HuH-7 (cell line): ENCODE measurements around the gene SALL2.
"Not testable (repeated sequence)": the region's sequence is repeated elsewhere in the genome, so short reads cannot be mapped to it uniquely, and the experiment has no call there.

ENCODE experiments used
- DNase-seq: peaks from one replicate; pipeline ENCODE4 v3.0.0; 2011; ENCODE audit warnings: low spot score

SALL2 gene

DNA sequence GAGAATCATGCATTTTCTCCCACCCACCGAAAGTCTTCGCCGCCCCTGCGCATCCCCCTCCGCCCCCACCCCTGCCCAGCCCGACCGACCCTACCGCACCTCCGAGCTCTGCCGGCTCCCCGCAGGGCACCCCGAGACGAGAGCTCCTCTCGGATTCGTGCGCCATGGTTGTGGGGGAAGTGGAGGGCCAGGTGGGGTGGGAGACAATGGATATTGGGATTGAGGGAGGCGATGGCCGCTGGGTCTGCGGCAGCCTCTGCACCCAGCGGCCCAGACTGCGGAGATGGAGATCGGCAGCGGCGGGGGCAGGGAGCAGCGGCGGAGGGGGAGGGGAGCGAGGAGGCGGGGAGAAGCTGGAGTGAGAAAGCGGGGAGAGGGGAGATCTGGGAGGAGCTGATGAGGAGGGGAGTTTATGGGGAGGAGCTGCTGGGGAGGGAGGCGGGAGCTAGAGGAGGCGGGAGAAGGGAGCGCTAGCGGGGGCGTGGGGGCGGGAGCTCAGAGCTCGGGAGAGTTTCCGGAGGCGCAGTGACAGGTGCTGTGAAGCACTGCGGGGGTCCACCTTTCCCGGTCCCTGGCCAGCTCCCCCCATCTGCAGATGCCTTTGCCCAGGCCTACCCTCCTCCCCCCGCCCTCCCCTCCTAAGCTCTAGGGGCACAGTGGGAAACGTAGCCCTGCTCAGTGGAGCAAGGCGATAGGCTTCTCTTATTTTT is at the start of gene SALL2:
Gene SALL2, minus strand, starts transcription at position 385 of the 710 bp plus-strand sequence. Its CDS starts 219 bp downstream, at position 166.
- peak; percentile 79 for DNase-seq

DNA sequence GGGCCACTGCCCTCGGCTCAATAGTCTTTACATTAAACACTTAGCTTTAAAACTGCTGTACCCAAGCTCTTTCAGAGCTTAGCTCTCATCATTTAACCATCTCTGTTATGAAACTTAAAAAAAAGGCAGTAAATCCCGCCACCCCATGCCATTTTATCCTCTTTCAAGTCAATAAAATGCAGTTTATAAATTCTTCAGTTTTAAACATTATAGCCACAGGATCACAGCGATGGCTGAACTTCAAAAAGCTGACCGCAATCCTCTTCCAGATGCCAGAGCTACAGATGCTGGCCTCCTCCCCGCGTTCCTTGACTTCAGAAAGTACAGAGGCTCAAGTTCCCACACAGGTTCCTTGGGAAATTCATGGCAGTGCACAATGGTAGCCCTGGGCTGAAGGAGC is 49.5 kb upstream of the SALL2 start:
- no peak for DNase-seq

DNA sequence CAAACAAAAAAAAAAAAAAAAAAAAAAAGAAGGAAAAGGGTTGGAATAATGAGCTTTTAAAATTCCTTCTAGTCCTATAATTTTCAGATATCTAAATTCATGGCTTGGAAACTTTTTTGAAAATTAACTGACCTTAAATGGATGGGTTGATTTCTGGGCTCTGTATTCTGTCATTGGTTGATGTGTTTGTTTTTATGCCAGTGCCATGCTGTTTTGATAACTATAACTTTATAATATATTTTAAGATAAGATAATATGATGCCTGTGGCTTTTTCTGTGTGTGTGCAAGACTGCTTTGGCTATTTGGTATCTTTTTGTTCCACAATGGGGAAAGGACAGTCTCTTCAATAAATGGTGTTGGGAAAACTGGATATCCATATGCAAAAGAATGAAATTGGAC is 46.5 kb upstream of the SALL2 start:
- DNase-seq: no peak

DNA sequence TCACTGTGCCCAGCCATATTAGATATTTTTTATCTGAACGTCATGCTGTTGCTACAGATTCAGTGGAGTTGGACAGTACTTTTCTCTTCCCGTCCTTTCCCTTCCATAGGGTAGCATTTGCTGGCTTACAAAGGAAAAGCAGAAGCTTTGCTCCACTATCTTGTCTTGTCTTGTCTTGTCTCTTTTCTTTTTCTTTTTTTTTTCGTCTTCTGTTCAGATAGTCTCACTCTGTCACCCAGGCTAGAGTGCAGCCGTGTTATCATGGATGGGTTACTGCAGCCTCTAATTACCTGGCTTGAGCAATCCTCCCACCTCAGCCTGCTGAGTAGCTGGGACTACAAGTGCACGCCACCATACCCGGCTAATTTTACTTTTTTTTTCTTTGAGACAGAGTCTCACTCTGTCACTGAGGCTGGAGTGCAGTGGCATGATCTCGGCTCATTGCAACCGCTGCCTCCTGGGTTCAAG is 32.6 kb upstream of the SALL2 start:
- DNase-seq: no peak

DNA sequence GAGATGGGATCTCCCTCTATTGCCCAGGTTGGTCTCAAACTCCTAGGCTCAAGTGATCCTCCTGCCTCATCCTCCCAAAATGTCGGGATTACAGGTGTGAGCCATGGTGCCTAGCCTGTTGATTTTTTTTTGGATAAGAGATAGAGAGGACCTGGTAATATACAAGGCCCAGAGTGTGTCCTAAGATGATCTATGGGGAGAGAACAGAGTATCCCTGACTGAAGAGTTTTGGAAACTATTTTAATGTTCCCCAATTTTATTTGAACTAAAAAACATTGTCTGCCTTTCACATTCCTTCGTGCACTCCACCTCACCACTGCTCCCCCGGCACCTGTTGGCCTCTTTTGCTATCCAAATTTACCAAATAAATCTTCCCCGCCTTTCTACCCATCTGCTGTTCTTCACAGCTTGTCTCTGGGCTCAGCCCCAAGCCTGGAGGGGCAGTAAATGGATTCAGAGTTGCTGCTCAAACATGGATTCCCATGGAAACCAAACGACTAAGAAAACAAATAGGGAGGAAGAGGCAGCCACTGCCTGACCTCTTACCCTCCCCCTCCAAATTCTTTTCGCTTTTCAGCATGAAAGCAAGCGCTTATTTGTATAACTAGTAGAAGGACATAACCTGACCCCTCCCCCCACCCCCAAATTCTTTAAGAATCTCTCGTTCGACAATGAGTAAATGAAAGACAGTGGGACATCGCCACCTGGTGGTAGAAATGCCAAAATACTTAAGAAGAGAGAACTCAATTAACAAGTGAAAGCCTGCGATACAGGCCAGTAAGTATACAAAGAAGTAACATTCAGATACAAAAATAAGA is 31.1 kb upstream of the SALL2 start:
- DNase-seq: peak; percentile 58

DNA sequence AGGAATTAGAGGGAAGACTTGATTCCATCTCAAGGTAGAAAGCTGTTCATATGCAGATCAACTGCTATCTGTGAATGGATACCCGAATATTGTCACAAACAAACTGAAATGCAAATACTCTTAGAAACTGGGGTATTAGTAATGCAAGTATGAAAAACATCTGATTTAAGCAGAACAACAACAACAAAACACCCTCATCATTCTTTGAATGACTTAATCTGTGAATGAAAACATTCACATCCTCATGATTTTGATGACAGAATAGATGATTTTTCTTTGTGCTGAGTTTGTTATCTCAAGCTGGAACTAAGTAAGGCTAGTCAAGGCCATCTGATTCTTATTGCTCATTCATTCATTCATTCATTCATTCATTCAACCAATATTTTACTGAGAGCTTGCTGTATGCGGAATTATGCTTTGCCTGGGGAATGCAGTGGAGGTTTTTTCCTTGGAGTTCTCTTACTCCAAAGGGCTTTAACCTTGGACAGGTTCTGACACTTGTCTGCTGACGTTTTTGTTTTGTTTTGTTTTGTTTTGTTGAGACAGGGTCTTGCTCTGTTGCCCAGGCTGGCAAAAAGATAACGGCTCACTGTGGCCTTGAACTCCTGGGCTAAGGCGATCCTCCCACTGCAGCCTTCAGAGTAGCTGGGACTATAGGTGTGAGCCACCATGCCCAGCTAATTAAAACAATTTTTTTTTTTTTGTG is 30.4 kb upstream of the SALL2 start:
- no peak for DNase-seq

DNA sequence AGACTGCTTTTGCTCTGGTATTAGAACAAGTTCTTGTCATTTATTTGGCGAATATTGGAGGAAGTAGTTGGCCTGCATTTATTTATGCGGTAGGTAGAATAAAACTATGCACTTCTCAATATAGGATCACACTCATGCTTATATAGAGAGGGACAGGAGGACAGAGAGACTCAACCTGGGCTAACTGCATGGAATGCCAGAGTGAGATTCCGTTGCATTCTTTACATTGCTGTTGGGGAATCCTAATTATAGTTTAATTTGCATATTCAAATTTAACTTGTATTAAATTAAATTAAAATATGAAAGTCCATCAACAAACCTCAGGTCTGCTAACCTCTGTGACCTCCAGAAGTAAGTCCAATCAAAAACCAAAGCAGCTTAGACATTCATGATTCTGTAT is 27.1 kb upstream of the SALL2 start:
- no peak for DNase-seq

DNA sequence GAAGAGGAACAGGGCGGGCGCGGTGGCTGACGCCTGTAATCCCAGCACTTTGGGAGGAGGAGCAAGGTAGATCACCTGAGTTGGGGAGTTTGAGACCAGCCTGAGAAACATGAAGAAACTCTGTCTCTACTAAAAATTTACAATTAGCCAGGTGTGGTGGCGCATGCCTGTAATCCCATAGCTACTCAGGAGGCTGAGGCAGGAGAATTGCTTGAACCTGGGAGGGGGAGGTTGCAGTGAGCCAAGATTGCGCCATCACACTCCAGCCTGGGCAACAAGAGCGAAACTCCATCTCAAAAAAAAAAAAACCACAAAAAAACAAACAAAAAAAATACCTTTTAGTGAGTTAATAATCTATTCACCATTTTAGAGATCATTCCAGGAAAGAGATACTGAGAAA is 18.4 kb upstream of the SALL2 start:
- not testable (repeated sequence) for DNase-seq

DNA sequence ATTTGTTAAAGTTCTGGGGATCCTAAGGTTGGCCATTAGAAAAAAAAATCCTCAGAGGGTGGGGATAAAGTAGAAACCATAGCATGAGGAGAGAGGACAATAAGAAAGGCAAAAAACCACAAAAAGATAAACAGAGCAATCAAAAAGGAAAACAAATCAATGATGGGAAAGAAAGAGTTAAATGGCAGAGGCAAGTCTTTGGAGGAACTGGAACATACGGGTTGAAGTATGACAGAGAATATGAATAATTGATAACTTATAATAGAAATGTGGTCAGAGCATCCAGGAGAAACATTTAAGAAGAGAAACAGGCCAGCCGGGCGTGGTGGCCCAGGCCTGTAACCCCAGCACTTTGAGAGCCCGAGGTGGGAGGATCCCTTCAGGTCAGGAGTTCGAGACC is 17.8 kb upstream of the SALL2 start:
- DNase-seq: no peak

DNA sequence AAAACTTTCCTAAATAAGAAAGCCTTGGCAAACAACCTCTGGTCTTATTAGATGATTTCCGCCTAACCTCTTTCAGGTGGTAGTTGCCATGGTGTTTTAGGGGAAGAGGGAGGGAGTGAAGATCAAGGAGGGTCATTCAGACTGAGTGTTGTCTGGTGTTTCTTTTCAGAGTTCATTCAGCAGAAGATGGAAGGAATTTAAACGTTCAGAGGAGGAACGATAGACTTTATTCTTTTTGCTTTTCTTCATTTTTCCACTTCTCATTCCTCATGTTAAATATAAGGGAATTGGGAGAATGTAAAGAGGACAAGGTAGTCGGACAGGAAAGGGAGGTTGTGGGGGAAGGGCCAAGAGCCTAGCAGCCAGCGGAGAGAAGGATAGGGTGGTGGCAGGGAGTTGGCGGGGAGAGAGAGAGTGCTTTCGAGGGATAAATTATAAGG is 17.4 kb upstream of the SALL2 start:
- no peak for DNase-seq

DNA sequence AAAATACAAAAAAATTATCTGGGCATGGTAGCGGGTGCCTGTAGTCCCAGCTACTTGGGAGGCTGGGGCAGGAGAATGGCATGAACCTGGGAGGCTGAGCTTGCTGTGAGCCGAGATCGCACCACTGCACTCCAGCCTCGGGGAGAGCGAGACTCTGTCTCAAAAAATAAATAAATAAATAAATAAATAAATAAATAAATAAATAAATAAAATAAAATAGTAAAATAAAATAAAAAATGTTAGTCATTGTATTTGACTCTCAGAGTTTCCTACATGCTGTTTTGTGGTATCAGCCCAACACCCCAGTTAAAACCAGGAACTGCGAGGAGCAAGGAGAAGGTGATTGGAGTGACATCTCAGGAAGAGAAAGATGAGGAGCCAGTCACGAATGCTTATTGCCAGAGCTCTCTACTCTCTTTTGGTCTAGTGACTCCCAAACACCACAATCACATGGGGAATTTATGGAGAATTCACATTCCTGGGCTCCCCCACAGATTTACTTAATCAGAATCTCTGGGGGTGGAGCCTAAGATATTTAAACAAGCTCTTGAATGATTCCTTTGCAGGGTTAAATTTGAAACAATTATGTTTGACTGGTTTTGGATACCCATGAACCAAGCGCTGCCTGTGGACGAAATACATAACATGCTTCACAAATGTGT is 15.4 kb upstream of the SALL2 start:
- no peak for DNase-seq

DNA sequence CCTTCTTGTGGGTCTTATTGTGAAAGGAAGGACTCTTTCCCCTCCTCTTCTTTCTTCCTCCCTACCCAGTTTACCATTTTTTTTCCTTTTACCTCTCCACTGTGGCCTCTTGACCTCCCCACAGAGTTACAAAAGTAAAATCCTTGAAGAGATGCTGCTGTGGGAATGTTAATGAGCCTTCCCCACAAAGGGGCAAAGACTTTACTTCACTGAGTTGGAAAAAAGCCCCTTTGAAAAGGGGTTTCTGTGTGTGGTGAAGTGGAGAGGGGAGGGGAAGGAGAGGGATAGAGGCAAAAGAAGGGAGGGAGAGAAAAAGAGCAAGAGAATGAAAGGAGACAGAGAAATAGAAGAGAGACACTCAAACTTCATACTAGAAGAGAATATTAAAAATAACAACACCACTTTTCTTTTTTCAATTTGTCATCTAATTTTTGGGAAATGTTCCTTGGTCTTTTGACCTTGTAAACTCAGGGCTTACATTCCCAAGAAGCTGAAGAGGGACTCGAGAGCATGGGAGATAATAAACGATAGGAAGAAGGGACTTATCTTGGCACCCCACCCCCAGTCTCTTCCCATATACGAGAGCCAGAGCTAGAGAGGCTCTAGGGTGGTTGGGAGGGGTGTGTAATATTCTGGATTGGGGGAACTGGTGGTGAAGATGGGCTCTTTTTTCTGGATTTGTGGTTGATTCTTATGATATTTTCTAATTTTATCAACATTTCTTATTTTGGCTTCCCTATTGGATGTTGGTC is 13.2 kb upstream of the SALL2 start:
- DNase-seq: no peak

DNA sequence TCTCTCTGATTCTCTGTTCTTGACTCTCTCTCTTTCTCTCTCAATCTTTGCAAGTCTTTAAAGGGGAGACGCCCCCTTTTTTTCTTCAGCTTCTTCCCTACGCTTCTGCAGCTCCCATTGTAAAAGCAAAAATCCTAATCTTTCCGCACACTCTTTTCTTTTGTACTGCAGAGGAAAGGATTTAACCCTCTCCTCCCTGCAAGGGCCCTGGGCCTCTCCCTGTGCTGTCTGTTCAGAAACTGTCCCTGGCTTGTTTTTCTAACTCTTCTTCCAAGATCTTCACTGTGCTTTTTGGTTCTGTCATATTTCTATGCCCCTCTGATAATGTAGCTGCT is 10.9 kb upstream of the SALL2 start:
- no peak for DNase-seq

DNA sequence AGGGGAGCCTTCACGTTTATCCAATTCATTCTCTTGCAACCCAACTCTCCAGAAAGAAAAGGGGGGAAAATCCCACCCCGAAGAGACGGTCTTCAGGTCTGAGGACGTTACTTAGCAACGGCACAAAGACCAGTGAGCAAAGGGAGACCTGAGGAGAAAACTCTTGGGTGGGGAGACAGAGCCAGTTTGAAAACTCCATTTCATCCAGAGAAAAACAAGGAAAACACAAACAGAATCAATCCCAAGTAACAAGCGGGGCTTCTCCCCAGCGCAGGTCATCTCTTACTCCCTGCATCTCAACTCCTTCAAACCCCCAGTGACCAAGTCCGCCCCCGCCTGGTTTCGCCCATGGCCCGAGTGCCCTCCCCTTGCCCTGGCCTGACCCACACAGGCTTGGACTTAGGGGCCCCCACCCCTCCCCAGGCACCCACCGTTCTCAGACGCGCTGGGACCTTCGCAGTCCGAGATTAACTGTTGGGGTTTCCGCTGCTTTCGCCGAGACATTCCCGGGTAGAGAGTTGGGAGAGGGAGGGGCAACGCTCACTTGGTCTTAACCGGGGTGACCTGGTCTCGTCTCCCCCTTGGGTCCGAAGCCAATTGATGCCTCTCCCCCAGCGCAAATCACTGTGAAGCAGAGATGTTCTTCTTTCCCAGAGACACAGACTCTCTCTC is 10.4 kb upstream of the SALL2 start:
- no peak for DNase-seq

DNA sequence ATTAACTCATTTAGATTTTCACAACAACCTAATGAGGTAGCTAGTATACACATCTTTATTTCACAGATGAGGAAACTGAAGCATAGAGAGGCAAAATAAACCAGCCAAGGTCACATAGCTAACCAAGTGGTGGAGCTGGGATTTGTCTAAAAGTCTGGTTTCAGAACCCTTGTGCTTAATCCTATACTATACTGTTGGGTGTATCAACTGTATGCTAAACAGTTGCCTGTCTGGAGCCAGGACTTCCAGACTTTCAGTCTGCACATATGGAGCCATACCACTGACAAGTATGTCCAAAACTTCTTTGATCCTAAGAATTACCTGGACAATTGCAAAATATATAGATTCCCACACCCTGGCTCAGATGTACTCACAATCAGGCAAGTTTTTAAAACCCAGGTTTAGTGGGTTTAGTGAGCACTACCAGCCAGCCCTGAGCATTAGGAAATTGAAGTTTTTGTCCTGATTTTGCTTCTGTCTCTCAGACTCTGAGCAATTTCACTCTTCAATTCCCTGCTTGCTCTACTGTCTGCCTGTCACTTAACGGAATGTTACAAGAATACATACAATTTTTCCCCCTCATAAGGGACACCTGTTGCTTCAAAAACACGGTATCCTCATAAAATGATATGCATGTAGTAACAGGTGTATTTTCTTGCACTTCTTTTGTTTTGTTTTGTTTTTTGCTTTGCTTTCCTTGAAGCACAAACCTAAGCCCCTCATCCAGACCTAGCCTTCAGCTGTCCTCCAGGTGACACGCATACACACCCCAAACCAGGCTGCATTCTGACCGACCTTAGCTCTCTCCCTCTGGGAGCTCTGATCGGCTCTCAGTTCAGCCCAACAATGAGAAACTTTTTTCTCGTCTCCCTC is 9.6 kb upstream of the SALL2 start:
- DNase-seq: no peak

DNA sequence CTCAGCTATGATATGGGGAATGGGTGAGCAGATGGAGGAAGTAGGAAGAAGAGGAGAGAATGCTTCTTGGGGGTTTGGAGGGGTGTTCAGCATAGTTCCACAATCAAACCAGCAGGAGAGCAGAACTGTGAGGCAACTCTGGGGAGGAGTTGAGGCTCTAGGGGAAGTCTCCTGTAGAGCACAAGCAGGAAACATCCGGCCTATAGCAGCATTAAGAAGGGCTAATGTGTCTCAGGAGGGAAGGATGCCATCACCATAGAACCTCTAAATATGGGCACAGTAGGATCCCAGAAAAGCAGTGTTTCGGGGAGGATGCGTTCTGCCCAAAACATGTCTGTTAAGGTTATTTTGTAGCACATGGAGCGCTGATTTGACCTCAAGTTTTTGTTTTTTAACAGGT is 8.4 kb upstream of the SALL2 start:
- DNase-seq: no peak

DNA sequence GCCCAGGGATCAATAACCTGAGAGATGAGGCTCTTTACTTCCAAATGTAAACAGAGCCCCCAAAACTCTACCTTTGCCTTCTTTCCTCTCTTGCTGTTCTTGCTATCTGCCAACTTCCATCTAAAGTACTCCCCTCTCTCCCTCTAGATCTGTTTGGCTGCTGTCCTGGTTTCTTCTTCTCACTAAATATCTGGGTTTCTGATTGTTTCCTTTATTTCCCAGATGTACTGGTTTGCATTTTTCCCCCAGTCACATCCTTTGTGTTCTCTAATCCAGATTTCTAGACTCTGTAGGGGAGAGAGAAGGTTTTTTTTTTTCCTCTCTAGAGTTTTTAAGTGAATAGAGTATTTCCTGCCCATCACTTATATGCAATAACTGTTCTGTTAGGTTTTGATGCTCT is 7.1 kb upstream of the SALL2 start:
- no peak for DNase-seq

DNA sequence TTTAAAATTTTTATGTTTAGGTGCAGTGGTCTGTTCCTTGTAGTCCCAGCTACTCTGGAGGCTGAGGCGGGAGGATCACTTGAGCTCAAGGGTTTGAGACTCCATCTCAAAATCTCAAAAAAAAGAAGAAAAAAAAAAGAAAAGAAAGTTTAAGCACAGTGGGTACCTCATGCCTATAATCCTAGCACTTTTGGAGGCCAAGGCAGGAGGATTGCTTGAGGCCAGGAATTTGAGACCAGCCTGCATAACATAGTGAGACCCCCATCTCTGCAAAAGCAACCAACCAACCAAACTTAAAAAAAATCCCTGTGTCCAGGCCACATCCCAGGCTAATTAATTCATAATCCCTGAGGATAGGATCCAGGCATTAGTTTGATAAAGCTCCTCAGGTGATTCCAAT is 3.4 kb upstream of the SALL2 start:
- no peak for DNase-seq

DNA sequence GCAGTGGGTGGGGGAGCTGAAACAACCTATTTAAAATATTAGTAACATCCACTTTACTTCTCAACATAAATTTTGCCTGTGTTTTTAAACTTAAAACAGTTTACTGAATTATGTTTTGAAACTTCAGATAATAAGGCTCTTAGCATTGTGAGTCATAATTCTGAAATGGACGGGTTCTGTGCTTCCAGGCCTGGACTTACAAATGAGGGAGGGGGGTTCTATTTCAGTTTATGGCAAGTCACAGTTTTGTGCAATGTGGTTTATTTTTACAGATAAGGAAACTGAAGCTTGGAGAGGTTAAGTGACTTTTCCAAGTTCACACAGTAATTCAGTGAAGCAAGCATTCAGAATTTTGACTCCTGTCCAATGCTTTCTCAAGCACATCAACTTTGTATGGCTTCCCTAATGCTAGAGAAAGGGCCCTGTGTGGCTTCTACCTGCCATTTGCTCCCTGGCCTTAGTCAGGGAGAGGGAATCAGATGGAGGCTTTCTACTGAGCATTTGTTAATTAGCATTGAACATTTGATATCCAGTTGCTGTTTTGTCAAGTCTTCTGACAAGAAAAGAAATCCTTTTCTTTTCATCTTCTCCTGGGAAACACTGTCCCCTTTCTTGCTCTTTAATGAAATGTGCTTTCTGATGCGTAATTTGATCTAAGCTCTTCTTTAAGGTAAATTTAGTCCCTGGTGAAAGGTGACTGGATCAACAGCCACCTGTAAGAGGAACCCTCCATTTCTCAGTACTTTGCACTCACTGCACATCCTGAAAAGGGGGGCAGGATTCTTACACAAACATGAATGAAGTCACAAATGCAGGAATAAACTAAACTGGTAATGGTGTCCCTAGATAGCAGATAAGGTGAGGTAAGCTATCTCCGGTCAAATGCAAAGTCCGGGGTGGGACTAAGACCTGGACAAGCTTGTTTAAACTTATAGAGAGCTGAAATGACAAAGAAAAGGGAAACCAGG is 2.5 kb upstream of the SALL2 start:
- peak; percentile 28 for DNase-seq
